AG04449 (cell line): Measurements from ENCODE around the gene MYCT1.
"Not testable (repeated sequence)": the region's sequence is repeated elsewhere in the genome, so short reads cannot be mapped to it uniquely, and the experiment has no call there.

ENCODE experiments used
- CTCF ChIA-PET: fragments of 350-600 bp; formaldehyde crosslinking; extraction: SDS; loops from one replicate; lab custom pipeline; 2021; ENCODE audit warnings: antibody characterized with exemption; lab: Yijun Ruan, JAX
- POLR2A ChIA-PET: fragments of 400-600, 350-600 bp; formaldehyde crosslinking; extraction: SDS; loops from one replicate; lab custom pipeline; 2020; ENCODE audit warnings: antibody characterized with exemption, inconsistent platforms; lab: Yijun Ruan, JAX
- DNase-seq: peaks from one replicate; pipeline ENCODE4 v3.0.0-alpha.2; 2010; ENCODE audit warnings: low read depth, low spot score
- H3K4me3 ChIP-seq: 2 replicates; pipeline ENCODE4 v1.5.1; 2011; ENCODE audit warnings: low read depth, mild to moderate bottlenecking, control low read depth, low read length
- TF ChIP-seq, protein P1 (sequence below): IDR thresholded peaks from one replicate; pipeline ENCODE4 v1.5.1; 2011; ENCODE audit warnings: mild to moderate bottlenecking, moderate library complexity, low read length, control low read depth, inconsistent platforms; ENCODE audit not compliant: insufficient read depth; ENCODE audit errors: missing control alignments

Gene MYCT1

DNA sequence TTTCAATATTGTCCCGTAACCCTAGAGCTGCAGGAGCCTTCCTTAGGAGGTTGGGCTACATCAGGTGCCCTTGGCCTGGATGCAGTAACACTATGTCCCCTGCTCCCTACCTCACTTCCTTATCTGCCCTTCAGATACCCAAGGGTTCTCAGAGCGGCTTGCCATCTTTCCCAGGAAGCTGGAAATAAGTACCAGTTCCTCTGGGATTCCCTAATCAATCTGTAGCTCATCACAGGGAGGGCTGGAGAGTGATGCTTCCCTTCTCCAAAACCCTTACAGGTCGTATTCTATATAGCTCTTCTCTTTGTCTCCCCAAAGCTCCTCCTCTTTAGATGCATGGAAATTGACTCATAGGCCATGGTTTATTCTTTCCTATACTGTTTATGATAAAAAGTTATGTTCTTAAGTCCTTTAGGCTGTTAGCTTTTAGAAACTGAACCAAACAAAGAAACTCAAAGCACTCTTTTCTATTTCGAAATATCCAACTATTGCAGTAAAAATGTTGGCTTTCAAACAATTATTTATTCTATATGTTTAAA lies 4.2 kb downstream of the MYCT1 start:
- POLR2A ChIA-PET, result no interaction called here

DNA sequence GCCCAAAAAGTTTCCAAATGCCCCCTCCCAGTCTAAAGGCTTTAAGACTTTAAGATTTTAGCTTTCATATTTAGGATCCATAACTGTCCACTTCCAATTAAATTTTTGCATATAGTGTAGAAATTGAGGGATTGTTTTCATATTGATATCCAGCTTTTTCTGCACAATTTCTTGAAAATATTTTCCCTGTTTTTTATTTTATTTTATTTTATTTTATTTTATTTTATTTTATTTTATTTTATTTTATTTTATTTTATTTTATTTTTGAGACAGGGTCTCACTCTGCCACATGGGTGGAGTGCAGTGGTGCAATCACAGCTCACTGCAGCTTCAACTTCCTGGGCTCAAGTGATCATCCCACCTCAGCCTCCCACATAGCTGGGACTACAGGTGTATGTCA lies 6.1 kb downstream of the MYCT1 start:
- CTCF ChIA-PET, POLR2A ChIA-PET: not testable (repeated sequence)

More for the DNA sequence above, 4.2 kb downstream of the MYCT1 start:
- TF ChIP-seq, protein P1, sequence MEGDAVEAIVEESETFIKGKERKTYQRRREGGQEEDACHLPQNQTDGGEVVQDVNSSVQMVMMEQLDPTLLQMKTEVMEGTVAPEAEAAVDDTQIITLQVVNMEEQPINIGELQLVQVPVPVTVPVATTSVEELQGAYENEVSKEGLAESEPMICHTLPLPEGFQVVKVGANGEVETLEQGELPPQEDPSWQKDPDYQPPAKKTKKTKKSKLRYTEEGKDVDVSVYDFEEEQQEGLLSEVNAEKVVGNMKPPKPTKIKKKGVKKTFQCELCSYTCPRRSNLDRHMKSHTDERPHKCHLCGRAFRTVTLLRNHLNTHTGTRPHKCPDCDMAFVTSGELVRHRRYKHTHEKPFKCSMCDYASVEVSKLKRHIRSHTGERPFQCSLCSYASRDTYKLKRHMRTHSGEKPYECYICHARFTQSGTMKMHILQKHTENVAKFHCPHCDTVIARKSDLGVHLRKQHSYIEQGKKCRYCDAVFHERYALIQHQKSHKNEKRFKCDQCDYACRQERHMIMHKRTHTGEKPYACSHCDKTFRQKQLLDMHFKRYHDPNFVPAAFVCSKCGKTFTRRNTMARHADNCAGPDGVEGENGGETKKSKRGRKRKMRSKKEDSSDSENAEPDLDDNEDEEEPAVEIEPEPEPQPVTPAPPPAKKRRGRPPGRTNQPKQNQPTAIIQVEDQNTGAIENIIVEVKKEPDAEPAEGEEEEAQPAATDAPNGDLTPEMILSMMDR, result no peak
- no peak overlapping the region for H3K4me3 ChIP-seq
- no peak for DNase-seq
- CTCF ChIA-PET, result interaction anchor here (0.8 to 3.6 kb wide), 3 partner anchors 149 to 252 kb away, joined by 4 to 24 read pairs (median 19); no protein-coding TSS in a partner anchor

DNA sequence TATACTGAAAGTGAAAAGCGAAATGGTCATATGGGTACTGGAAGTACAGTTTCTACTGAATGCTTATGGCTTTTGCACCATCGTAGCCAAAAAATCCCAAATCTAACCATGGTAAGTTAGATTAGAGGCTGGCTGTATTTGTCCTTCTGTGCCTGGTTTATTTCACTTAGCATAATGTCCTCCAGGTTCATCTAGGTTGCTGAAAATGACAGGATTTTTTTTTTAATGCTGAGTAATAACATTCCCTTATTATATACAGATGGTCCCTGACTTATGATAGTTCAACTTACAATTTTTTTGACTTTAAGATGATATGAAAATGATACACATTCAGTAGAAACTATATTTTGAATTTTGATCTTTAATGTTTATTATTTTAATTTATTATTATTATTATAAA lies 7.6 kb downstream of the MYCT1 start:
- ChIA-PET POLR2A (no interaction called here), CTCF (interaction anchor here (1.2 kb wide), 1 partner anchor 153 kb away, joined by 3 read pairs; no protein-coding TSS in a partner anchor)
- no peak for DNase-seq
- TF ChIP-seq, protein P1, result no peak
- no peak overlapping the region for H3K4me3 ChIP-seq

More for the DNA sequence above, 6.1 kb downstream of the MYCT1 start:
- DNase-seq, H3K4me3 ChIP-seq: not testable (repeated sequence)

DNA sequence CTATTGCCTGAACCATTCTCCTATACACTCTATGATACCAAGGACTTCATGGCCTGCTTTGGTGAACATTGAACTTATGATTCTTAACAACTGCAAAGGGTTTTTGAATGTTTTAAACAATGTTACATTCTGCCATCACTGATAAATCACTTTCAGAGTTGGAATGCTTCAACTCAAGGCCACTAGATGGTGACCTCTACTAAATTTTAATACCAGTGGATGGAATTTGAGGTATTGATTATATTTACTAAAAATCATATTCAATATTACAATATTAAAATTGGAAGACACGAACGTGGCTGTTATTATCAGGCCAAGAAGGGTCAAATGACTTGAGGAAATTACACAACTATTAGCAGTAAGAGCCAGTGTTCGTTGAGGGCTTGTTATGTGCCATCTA lies 18.6 kb downstream of the MYCT1 start:
- no peak for DNase-seq
- TF ChIP-seq, protein P1, result no peak
- ChIA-PET POLR2A (no interaction called here), CTCF (interaction anchor here (1.0 to 1.4 kb wide), 2 partner anchors 232 to 236 kb away, joined by 3 to 8 read pairs; no protein-coding TSS in a partner anchor)
- H3K4me3 ChIP-seq, result no peak overlapping the region

DNA sequence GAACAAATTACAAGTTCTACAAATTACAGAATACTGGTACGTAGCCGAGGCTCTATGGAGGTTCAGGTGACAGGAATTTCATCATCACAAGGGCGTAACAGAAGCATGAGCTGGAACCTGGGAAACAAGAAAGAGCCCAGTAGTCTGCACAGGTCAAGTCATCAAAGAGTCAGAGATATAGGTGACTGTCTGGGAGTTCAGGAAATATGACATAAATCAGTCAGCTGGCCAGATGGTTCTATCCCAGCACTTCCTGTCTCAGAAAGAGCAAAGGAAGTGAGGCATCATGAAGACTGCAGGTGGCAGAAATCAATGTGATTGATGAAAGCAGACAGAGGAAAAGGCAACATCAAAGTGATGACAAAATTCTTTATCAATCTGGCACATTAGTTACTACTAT lies 23.3 kb downstream of the MYCT1 start:
- TF ChIP-seq, protein P1, result no peak
- ChIA-PET CTCF (interaction anchor here (1.3 to 2.7 kb wide), 2 partner anchors 227 to 230 kb away, joined by 3 to 8 read pairs; no protein-coding TSS in a partner anchor), POLR2A (no interaction called here)
- DNase-seq, result no peak
- H3K4me3 ChIP-seq, result no peak overlapping the region

DNA sequence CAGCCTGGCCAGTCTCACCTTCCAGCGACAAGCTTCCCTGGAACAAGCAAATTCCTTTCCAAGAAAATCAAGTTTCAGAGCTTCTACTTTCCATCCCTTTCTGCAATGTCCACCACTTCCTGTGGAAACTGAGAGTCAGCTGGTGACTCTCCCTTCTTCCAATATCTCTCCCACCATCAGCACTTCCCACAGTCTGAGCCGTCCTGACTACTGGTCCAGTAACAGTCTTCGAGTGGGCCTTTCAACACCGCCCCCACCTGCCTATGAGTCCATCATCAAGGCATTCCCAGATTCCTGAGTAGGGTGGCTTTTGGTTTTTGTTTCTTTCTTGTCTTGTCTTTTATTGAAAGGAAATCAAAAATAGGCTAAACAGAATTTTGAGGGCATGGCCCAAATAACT lies 24.3 kb downstream of the MYCT1 start:
- TF ChIP-seq, protein P1, result no peak
- DNase-seq, result no peak
- POLR2A ChIA-PET, result interaction anchor here (0.5 to 0.7 kb wide), 2 partner anchors 22 to 85 kb away, joined by 3 read pairs; no protein-coding TSS in a partner anchor
- H3K4me3 ChIP-seq, result no peak overlapping the region
- CTCF ChIA-PET, result interaction anchor here (1.1 kb wide), 1 partner anchor 226 kb away, joined by 4 read pairs; no protein-coding TSS in a partner anchor

DNA sequence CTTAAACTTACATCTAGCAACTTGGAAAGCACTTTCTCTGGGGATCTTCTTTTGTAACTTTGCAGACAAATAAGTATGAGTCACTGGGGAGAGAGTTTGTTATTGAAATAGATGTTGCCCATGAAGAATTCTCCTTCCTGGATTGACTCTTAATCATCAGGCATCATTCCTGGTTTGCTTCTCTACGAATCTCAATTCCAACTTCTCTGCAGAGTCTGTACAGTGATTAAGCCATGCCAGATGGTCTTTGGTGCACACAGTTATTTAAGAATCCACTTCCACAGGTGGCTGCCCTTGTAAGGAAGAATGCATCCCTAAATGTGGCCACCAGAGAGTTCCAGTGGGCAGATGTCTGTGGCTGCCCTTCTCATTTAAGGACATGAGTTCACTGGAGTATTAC lies 25.7 kb downstream of the MYCT1 start:
- POLR2A ChIA-PET, result no interaction called here
- CTCF ChIA-PET, result no interaction called here
- TF ChIP-seq, protein P1, result no peak
- DNase-seq, result peak; percentile 37
- H3K4me3 ChIP-seq, result no peak overlapping the region
